ENCODE results near the gene GALNS.
"Not testable (repeated sequence)": the region's sequence is repeated elsewhere in the genome, so short reads cannot be mapped to it uniquely, and the experiment has no call there.

The GALNS gene

GRCh38 chr16:88828711-88829110 lies 28.0 kb downstream of the GALNS start:
- Histone ChIP-seq H3K4me3 (no peak overlapping the region), H3K27ac (no peak overlapping the region)
- no peak for TF ChIP-seq CTCF (IDR thresholded peaks at IDR 0.05)
- no peak for DNase-seq (ENCODE audit: low spot score)

GRCh38 chr16:88827727-88828126 lies 29.0 kb downstream of the GALNS start:
- TF ChIP-seq CTCF (IDR thresholded peaks at IDR 0.05): no peak
- no peak for DNase-seq (ENCODE audit: low spot score)
- no peak overlapping the region for H3K4me3 ChIP-seq
- H3K27ac ChIP-seq: no peak overlapping the region

- DNase-seq (ENCODE audit: low spot score): no peak
These were observed 30.5 kb downstream of the GALNS start for GRCh38 chr16:88826070-88826840.

GRCh38 chr16:88825146-88825545 lies 31.6 kb downstream of the GALNS start:
- no peak overlapping the region for H3K27ac ChIP-seq
- no peak for DNase-seq (ENCODE audit: low spot score)
- no peak for TF ChIP-seq CTCF (IDR thresholded peaks at IDR 0.05)
- H3K4me3 ChIP-seq: no peak overlapping the region

More at GRCh38 chr16:88826070-88826840, 30.5 kb downstream of the GALNS start:
- H3K27ac ChIP-seq: no peak overlapping the region
- no peak for TF ChIP-seq CTCF (IDR thresholded peaks at IDR 0.05)
- no peak overlapping the region for H3K4me3 ChIP-seq

GRCh38 chr16:88824256-88825077 lies 32.3 kb downstream of the GALNS start:
- Histone ChIP-seq H3K27ac (no peak overlapping the region), H3K4me3 (no peak overlapping the region)
- TF ChIP-seq CTCF (IDR thresholded peaks at IDR 0.05): no peak
- no peak for DNase-seq (ENCODE audit: low spot score)

- not testable (repeated sequence) for H3K27ac ChIP-seq; H3K4me3 ChIP-seq; DNase-seq (ENCODE audit: low spot score)
These were observed 33.1 kb downstream of the GALNS start for GRCh38 chr16:88823646-88824045.

GRCh38 chr16:88822281-88823040 lies 34.3 kb downstream of the GALNS start:
- H3K27ac ChIP-seq: no peak overlapping the region
- H3K4me3 ChIP-seq: no peak overlapping the region
- no peak for TF ChIP-seq CTCF (IDR thresholded peaks at IDR 0.05)
- no peak for DNase-seq (ENCODE audit: low spot score)
